Osteocyte (in vitro differentiated cells): ENCODE measurements around the gene PSMD10. TPM values are rescaled to one million over a fixed set of nuclear protein-coding genes. Genes with fewer than 3 reads are reported as not detected.

Source experiments
- DNase-seq: peaks from one replicate; pipeline ENCODE4 v3.0.0; 2021; ENCODE audit warnings: mixed read lengths; ENCODE audit not compliant: unreplicated experiment; ENCODE audit errors: extremely low spot score
- H3K27ac Mint-ChIP-seq: one replicate; pipeline ENCODE4 v1.8.0; 2021; ENCODE audit warnings: mild to moderate bottlenecking, mixed read lengths; ENCODE audit not compliant: unreplicated experiment
- H3K27me3 Mint-ChIP-seq: one replicate; pipeline ENCODE4 v1.8.0; 2021; ENCODE audit warnings: mixed read lengths; ENCODE audit not compliant: unreplicated experiment
- H3K36me3 Mint-ChIP-seq: one replicate; pipeline ENCODE4 v1.8.0; 2021; ENCODE audit warnings: mixed read lengths; ENCODE audit not compliant: unreplicated experiment
- H3K4me1 Mint-ChIP-seq: one replicate; pipeline ENCODE4 v1.8.0; 2021; ENCODE audit warnings: mixed read lengths; ENCODE audit not compliant: unreplicated experiment
- H3K4me3 Mint-ChIP-seq: one replicate; pipeline ENCODE4 v1.8.0; 2021; ENCODE audit warnings: mild to moderate bottlenecking, moderate library complexity, mixed read lengths; ENCODE audit not compliant: unreplicated experiment
- H3K9me3 Mint-ChIP-seq: one replicate; pipeline ENCODE4 v1.8.0; 2021; ENCODE audit warnings: mixed read lengths; ENCODE audit not compliant: unreplicated experiment
- total RNA-seq: library from RNA; stranded (reverse); gene quantifications from 2 replicates; pipeline ENCODE4 v1.2.1, GENCODE V29; 2021
- TF ChIP-seq, protein P1 (sequence below): fragments of 200-600 bp; sonication (generic); IDR thresholded peaks from 2 replicates; pipeline ENCODE4 v1.5.0; 2021; ENCODE audit warnings: antibody characterized with exemption, mild to moderate bottlenecking, moderate library complexity

The PSMD10 gene
- total RNA-seq, 1 donor from 2014 or later, result 81.7 TPM

DNA sequence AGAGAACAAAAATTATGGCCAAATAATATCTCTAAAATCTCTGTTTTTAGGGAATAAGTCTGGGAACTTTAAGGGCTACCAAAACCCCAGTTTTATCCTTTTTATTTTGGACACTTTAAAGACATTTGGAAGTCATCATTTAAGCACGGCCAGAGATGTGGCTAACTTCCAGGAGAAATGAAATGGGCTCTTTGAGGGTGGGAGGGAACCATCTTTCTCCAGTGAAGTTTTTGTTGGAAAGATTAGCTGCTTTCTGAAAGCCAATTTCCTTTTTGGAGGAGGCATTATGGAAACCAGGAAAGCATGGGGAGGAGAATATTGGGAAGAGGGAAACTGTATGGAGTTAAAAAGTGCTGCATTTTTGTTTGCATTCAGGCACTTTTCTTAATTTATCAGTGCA is 41.7 kb downstream of the PSMD10 start:
- Mint-ChIP-seq H3K36me3 (no peaks in the 10 kb centered on the region), H3K27me3 (peaks cover 36% of the 10 kb centered on the region), H3K4me3 (no peak overlapping the region), H3K4me1 (no peaks in the 10 kb centered on the region), H3K9me3 (no peaks in the 10 kb centered on the region), H3K27ac (no peak overlapping the region)
- TF ChIP-seq, protein P1, sequence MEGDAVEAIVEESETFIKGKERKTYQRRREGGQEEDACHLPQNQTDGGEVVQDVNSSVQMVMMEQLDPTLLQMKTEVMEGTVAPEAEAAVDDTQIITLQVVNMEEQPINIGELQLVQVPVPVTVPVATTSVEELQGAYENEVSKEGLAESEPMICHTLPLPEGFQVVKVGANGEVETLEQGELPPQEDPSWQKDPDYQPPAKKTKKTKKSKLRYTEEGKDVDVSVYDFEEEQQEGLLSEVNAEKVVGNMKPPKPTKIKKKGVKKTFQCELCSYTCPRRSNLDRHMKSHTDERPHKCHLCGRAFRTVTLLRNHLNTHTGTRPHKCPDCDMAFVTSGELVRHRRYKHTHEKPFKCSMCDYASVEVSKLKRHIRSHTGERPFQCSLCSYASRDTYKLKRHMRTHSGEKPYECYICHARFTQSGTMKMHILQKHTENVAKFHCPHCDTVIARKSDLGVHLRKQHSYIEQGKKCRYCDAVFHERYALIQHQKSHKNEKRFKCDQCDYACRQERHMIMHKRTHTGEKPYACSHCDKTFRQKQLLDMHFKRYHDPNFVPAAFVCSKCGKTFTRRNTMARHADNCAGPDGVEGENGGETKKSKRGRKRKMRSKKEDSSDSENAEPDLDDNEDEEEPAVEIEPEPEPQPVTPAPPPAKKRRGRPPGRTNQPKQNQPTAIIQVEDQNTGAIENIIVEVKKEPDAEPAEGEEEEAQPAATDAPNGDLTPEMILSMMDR, result no peak
- DNase-seq, result no peak

DNA sequence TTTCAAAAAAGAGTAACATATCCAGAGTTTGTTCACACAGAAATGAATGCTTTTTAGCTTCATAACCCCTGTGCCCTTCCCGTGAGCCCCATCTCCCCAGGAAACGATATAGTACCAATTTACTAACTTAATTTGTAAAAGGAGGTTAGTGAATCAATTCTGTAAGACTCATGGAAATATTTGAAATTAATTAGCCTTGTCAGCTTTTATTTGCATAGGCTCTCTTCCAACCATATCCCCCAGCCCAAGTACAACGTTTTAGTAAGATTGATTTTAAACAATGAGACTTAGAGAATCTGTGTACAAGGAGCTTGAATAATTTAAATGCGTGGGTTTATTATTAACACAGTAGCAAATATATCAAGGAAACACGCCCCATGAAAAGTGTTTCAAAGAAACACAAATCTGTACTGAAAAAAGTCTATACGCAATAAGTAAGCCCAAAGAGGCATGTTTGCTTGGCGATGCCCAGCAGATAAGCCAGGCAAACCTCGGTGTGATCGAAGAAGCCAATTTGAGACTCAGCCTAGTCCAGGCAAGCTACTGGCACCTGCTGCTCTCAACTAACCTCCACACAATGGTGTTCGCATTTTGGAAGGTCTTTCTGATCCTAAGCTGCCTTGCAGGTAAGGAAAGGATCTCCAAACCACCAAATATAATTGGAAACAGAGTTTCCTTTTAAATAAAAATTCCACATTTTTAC is 46.6 kb downstream of the PSMD10 start, which contains the start of gene VSIG1:
Gene VSIG1, plus strand, starts transcription at position 512 of the 703 bp plus-strand sequence. Its CDS starts 66 bp downstream, at position 578.
- no peak within 1 kb of the TSS for H3K27ac Mint-ChIP-seq

DNA sequence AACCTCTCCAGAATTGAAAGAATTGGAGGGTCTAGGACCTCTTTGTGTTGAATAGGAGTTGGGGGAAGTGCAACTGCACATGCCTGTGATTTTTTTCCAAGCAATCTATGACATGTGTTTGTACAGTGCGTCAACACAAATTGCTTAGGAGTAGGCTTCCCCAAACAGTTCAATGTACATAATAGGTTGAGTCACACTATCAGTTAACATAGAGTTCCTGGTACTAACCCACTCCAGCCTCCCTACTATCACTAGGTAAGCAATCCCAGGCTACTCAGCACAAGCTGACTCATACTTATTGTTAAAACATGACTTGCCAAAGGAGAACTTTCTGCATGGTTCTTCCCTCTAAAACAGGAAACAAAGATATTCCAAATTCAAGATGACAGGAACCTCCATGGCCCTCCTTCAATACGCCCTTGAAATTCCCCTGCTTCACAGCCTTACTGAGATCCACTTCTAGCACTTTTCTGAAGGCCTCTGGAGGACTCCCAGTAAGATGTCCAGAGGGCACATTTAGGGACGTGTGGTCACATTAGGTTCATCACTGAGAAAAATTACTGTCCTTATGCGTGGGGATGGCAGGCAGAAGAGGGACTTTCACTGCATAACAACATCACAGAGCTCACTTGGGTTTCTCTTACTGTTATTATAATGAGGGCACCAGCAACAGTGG is 54.9 kb downstream of the PSMD10 start:
- Mint-ChIP-seq H3K4me3 (no peak overlapping the region), H3K4me1 (no peaks in the 10 kb centered on the region), H3K36me3 (no peaks in the 10 kb centered on the region), H3K27ac (no peak overlapping the region), H3K27me3 (peaks cover 12% of the 10 kb centered on the region), H3K9me3 (no peaks in the 10 kb centered on the region)
- DNase-seq, result no peak
- TF ChIP-seq, protein P1, result no peak

More for the DNA sequence above, 46.6 kb downstream of the PSMD10 start, which contains the start of gene VSIG1:
- no peaks in the 10 kb centered on the region for H3K4me1 Mint-ChIP-seq
- no peak for DNase-seq
- no peaks in the 10 kb centered on the region for H3K36me3 Mint-ChIP-seq
- H3K27me3 Mint-ChIP-seq, result peaks cover 20% of the 10 kb centered on the region
- TF ChIP-seq, protein P1, result no peak
- H3K4me3 Mint-ChIP-seq, result no peak within 1 kb of the TSS
- no peaks in the 10 kb centered on the region for H3K9me3 Mint-ChIP-seq

DNA sequence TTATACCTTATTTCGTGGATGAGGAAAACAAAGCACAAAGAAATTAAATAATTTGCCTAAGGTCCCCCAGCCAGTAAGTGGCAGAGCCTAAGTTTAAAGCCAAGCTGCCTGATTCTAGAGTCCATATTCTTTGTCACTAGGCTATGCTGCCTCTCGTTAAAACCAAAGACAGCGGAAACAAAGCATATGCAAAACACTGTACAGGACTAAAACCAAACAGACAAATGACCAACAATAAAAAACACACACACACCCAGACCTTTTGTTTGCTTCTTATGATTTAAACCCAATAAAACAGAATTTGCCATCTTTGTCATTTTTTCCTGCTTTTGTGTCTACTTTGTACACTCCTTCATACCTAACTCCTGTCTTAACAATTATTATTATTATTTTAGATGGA is 56.6 kb downstream of the PSMD10 start:
- DNase-seq, result no peak
- Mint-ChIP-seq H3K36me3 (no peaks in the 10 kb centered on the region), H3K9me3 (no peaks in the 10 kb centered on the region), H3K4me1 (no peaks in the 10 kb centered on the region), H3K27me3 (peaks cover 9% of the 10 kb centered on the region), H3K4me3 (no peak overlapping the region), H3K27ac (no peak overlapping the region)
- TF ChIP-seq, protein P1, result no peak

Other genes with a start within 250 kb of the PSMD10 start
- not detected in 2 replicates for gene TEX13B, start 109.2 kb downstream of the PSMD10 start, total RNA-seq
- gene VSIG1, start 46.5 kb downstream of the PSMD10 start, total RNA-seq, result not detected in 2 replicates
- 12.3 and 14.2 TPM in 2 replicates for gene ATG4A, start 236 bp upstream of the PSMD10 start, total RNA-seq